Cardiac fibroblast (primary cell): ENCODE results near the gene GPR33.
A peak's percentile ranks its signal among the peaks of the same experiment; 100 is the strongest.

Source experiments
- DNase-seq, 2 donors: peaks; one replicate each; pipeline versions ENCODE4 v3.0.0 to v3.0.0-alpha.2; 2010; ENCODE audit warnings: low read depth in 2 of 2
- H3K4me3 ChIP-seq, 2 donors: replicated peaks in 1 of 2; 1 replicate in 1 of 2; 2 replicates in 1 of 2; pipeline ENCODE4 v1.5.1; 2011; ENCODE audit warnings: low read depth in 2 of 2, low read length in 2 of 2, mild to moderate bottlenecking in 2 of 2, moderate library complexity in 1 of 2
- CTCF ChIP-seq: IDR thresholded peaks from one replicate; pipeline ENCODE4 v1.5.1; 2011; ENCODE audit warnings: low read depth, mild to moderate bottlenecking, low read length, inconsistent platforms

The GPR33 gene

DNA sequence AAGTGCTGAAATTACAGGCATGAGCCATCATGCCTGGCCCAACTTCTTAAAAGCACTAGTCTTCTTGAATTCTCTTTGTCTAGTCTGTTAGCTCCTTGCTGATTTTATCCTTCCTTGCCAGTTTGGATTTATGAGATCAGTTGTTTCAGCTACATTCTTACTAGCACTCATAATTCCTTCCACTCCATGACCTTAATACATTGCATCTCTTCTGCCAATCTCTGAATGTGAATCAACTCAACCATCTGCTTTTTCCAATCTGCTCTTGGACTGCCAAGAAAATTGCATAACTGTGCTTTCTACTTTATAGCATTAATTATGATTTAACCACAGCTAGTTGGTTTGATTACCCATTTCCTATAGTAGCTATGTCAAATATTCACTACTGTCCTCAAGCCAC, 52.6 kb downstream of the GPR33 start:
- H3K4me3 ChIP-seq = no peak overlapping the region
- peak; percentile 37 to 64 for DNase-seq
- no peak for TF ChIP-seq CTCF
